Natural killer cell (primary cell): Measurements from ENCODE around the gene KCNJ2. TPM values are rescaled to one million over a fixed set of nuclear protein-coding genes. Genes with fewer than 3 reads are reported as not detected.

Experiments
- total RNA-seq, 4 donors: library from RNA; stranded (reverse); fragments of 120-200 nt in 1 of 4; gene quantifications; one replicate each; pipeline versions ENCODE4 v1.2.3 to v1.2.4, GENCODE V29; 2013 to 2022

KCNJ2 gene
- total RNA-seq, 3 donors from 2014 or later (not counting 1 experiment from before 2014, with no cell fraction given), result 0.14 to 2.5 TPM; not detected in 1

Other genes with a start within 250 kb of the KCNJ2 start
- gene KCNJ16, start 94.3 kb upstream of the KCNJ2 start, total RNA-seq, result not detected